ENCODE measurements around the gene SLC10A7.

GRCh38 chr4:146521541-146522097 is at the start of gene SLC10A7:
- TF ChIP-seq, protein P1, sequence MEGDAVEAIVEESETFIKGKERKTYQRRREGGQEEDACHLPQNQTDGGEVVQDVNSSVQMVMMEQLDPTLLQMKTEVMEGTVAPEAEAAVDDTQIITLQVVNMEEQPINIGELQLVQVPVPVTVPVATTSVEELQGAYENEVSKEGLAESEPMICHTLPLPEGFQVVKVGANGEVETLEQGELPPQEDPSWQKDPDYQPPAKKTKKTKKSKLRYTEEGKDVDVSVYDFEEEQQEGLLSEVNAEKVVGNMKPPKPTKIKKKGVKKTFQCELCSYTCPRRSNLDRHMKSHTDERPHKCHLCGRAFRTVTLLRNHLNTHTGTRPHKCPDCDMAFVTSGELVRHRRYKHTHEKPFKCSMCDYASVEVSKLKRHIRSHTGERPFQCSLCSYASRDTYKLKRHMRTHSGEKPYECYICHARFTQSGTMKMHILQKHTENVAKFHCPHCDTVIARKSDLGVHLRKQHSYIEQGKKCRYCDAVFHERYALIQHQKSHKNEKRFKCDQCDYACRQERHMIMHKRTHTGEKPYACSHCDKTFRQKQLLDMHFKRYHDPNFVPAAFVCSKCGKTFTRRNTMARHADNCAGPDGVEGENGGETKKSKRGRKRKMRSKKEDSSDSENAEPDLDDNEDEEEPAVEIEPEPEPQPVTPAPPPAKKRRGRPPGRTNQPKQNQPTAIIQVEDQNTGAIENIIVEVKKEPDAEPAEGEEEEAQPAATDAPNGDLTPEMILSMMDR (IDR thresholded peaks at IDR 0.05), result no peak
- no peak for TF ChIP-seq POLR2A (IDR thresholded peaks at IDR 0.05)

Measured in adrenal gland (tissue), 5 donors.